ENCODE measurements around the gene CRY2. TPM values are rescaled to one million over a fixed set of nuclear protein-coding genes. Genes with fewer than 3 reads are reported as not detected.

Gene CRY2
- total RNA-seq, 6 experiments from 2014 or later = 19.6 to 104 (median 31.5) TPM

GRCh38 chr11:45913942-45914635 is 66.8 kb downstream of the CRY2 start:
- peaks cover 0 to 45% (median 19%) of the 10 kb centered on the region in 4 donors for H3K4me1 ChIP-seq
- WGBS (ENCODE audit: insufficient coverage, low coverage, low lambda C conversion rate, missing lambda C conversion rate) = 50% methylated on average over 2 of the region's 22 CpGs
- ATAC-seq (peak in 1 of 4 donors; percentile 1), DNase-seq (no peak)
- H3K36me3 ChIP-seq = peaks cover 0 to 55% (median 13%) of the 10 kb centered on the region in 4 donors
- H3K9me3 ChIP-seq = no peaks in the 10 kb centered on the region
- intact Hi-C loops (cut with DNase I) = no loop called here
- TF ChIP-seq POLR2A (IDR thresholded peaks at IDR 0.05) (no peak), CTCF (IDR thresholded peaks at IDR 0.05) (no peak)
- H3K4me3 ChIP-seq = peak overlapping the region in 2 of 3 donors; percentile 1 to 47
- peak overlapping the region; percentile 36 to 89 (median 51) for H3K27ac ChIP-seq
- H3K27me3 ChIP-seq = no peaks in the 10 kb centered on the region

GRCh38 chr11:45915446-45915845 is 68.2 kb downstream of the CRY2 start:
- Histone ChIP-seq H3K27ac (no peak overlapping the region), H3K36me3 (peaks cover 0 to 42% (median 9%) of the 10 kb centered on the region in 4 donors), H3K9me3 (no peaks in the 10 kb centered on the region), H3K4me1 (peaks cover 0 to 45% (median 19%) of the 10 kb centered on the region in 4 donors), H3K27me3 (no peaks in the 10 kb centered on the region), H3K4me3 (no peak overlapping the region)
- ATAC-seq (no peak), DNase-seq (no peak)
- no CpG with 5 or more reads among the region's 13 CpGs for WGBS (ENCODE audit: insufficient coverage, low coverage, low lambda C conversion rate, missing lambda C conversion rate)
- intact Hi-C loops (cut with DNase I) = no loop called here
- TF ChIP-seq POLR2A (IDR thresholded peaks at IDR 0.05) = no peak
- no peak for TF ChIP-seq CTCF (IDR thresholded peaks at IDR 0.05)

- no peak for TF ChIP-seq POLR2A (IDR thresholded peaks at IDR 0.05)
- no peak for TF ChIP-seq CTCF (IDR thresholded peaks at IDR 0.05)
- Histone ChIP-seq H3K27me3 (no peaks in the 10 kb centered on the region), H3K4me3 (peak overlapping the region; percentile 88 to 91 (median 90)), H3K27ac (peak overlapping the region; percentile 74 to 79 (median 75)), H3K9me3 (no peaks in the 10 kb centered on the region), H3K4me1 (peaks cover 0 to 44% (median 16%) of the 10 kb centered on the region in 4 donors), H3K36me3 (peaks cover 0 to 26% (median 2%) of the 10 kb centered on the region in 4 donors)
- WGBS (ENCODE audit: insufficient coverage, low coverage, low lambda C conversion rate, missing lambda C conversion rate) = 0% methylated on average over 5 of the region's 16 CpGs
- intact Hi-C loops (cut with DNase I) = no loop called here
- DNase-seq (no peak), ATAC-seq (no peak)
Observed at GRCh38 chr11:45917286-45917622, 70.0 kb downstream of the CRY2 start.

GRCh38 chr11:45917623-45918330 is 70.5 kb downstream of the CRY2 start, which contains the start of gene PEX16:
PEX16 (minus strand) TSS chr11:45917877; CDS start chr11:45917811, 66 bp downstream.
- 0% methylated on average over 33 of the region's 45 CpGs for WGBS (ENCODE audit: insufficient coverage, low coverage, low lambda C conversion rate, missing lambda C conversion rate)
- Histone ChIP-seq H3K9me3 (no peaks in the 10 kb centered on the region), H3K27me3 (no peaks in the 10 kb centered on the region), H3K4me1 (peaks cover 0 to 43% (median 14%) of the 10 kb centered on the region in 4 donors), H3K4me3 (peak within 1 kb of the TSS; percentile 88 to 91 (median 90)), H3K27ac (peak within 1 kb of the TSS; percentile 74 to 79 (median 75)), H3K36me3 (peaks cover 0 to 26% (median 2%) of the 10 kb centered on the region in 4 donors)
- intact Hi-C loops (cut with DNase I) = no loop called here
- no peak for TF ChIP-seq CTCF (IDR thresholded peaks at IDR 0.05)
- TF ChIP-seq POLR2A (IDR thresholded peaks at IDR 0.05) = peak; percentile 68
- DNase-seq (peak; percentile 98 to 99 (median 99)), ATAC-seq (peak; percentile 82 to 90 (median 85))
